NCI-H774 (cell line): Measurements from ENCODE around the gene RPL13.
"Not testable (repeated sequence)": the region's sequence is repeated elsewhere in the genome, so short reads cannot be mapped to it uniquely, and the experiment has no call there.

Experiments used
- DNase-seq: peaks from one replicate; lab custom pipeline; 2025; lab: John Stamatoyannopoulos, UW

RPL13 gene

GRCh38 chr16:89563639-89564392, 3.3 kb downstream of the RPL13 start:
- no peak for DNase-seq

DNA sequence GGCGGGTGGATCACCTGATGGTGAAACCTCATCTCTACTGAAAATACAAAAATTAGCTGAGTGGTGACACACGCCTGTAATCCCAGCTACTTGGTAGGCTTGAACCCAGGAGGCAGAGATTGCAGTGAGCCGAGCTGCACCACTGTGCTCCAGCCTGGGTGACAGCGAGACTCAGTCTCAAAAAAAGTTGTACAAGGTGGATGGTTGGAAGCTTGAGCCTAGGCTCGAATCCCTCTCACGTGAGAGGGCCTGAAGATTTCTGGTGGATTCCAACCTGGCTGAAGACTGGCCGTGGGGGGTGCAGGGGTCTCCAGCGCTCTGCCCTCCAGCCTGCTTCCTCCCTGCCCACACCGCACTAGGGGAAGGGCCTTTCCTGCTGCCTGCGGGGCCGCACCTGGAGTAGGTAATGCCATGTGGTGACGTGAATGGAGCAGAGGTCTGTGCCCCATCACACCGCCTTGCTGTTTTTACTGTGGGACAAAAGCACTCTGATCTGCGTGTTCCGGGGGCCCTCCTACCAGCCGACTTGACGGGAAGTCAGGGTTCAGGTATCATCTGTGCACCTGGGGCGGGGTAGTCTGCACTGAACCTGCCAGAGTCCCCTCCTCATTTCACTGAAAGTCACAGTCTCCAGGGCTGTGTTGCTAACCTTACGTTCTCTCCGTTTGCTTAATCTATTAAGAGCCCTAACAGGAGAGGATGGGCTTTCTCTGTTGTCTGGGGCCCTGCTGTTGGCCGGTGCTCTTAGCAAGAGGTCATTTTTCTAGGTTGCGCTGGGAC, 4.2 kb downstream of the RPL13 start:
- no peak for DNase-seq

GRCh38 chr16:89565256-89565505, 4.7 kb downstream of the RPL13 start:
- DNase-seq: no peak

DNA sequence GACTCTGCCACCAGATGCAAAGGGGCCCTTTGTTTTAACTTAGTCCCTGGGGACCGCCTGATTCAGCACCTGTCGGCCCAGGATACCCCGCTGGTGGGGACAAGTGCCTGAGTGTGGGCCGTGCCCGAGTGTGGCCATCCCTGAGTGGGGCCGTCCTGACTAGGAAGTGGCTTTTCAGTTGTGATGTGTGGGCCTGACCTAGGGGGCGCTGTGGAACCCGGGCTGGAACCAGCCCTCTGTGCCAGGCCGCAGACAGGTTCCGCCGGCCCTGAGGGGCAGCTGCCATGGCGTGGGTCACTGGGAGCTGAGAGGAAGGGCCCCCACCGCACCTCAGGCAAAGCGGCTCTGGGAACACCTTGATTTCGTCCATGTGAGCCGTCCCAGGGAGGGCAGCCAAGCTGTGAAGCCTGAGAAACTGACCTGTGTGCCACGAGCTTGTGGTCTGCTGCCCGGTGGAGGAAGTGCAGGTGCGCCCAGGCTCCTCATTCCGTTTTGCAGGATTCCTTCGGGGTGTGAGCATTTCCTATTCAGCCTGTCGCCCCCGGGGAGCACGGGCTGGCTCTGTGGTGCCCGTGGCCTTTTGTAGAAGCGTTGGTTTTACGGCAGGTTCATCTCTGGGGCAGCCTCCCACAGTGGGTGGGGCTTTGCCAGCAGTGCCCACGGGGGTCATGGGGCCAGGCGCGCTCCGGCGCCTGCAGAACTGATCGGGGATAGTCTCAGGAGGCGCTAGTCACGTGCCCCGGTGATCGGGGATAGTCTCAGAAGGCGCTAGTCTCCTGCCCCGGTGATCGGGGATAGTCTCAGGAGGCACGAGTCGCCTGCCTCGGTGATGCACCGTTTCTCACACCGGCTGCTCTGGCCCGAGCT, 5.3 kb downstream of the RPL13 start:
- DNase-seq: no peak

- no peak for DNase-seq
Observed at GRCh38 chr16:89567656-89568594, 7.4 kb downstream of the RPL13 start.

GRCh38 chr16:89569506-89570341, 9.2 kb downstream of the RPL13 start:
- DNase-seq: no peak

GRCh38 chr16:89570342-89570923, 10.0 kb downstream of the RPL13 start:
- no peak for DNase-seq

DNA sequence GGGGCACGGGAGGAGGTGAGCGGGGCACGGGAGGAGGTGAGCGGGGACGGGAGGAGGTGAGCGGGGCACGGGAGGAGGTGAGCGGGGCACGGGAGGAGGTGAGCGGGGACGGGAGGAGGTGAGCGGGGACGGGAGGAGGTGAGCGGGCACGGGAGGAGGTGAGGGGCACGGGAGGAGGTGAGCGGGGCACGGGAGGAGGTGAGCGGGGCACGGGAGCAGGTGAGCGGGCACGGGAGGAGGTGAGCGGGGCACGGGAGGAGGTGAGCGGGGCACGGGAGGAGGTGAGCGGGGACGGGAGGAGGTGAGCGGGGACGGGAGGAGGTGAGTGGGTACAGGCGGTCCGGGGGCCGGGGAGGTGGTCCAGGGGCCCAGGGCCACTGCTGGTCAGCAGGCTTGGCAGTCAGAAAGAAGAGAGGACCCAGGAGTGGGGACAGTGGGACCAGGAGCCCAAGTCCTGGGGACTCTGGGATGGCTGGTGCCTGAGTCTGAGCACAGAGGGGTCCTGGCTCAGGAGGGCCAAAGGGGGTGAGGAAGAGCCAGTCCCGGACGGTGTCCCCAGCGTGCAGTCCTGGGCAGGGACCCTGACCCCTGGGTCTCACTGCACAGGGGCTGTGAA, 10.6 kb downstream of the RPL13 start:
- DNase-seq: not testable (repeated sequence)

DNA sequence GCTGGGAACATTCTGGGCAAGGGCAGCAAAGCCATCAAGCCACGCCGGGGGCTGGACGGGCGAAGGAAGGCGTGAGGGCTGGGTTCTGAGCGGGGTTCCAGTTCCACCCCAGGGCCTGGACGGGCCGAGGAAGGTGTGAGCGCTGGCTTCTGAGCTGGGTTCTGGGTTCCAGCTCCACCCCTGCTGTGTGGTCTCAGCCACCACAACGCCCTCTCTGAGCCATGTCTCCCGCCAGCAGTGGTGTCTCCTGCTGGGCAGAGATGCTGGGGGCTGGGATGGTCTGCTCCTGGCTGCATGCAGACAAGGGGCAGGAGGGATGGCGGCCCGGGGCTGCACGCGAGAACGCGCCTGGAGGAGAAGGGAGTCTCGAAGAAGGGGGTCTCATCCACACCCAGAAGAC, 11.2 kb downstream of the RPL13 start:
- no peak for DNase-seq

DNA sequence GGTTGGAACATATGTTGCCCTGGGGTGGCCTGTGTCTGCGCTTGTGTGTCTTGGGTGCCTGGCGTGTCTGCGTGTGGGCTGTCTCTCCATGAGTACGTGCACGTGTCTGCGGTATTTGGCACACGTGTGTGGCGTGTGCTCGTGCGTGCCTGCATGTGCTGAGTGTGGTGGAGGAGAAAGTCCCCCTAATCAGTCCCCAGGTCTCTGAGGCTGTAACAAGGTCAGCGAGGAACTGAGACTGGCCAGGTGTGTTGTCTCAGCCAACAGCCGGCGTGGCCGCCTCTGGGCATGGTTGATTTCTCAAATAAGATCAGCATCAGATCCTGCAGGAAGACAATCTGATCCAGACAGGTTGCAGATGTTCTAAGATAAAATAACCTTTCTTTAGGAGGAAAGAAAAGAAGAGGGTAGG, 11.6 kb downstream of the RPL13 start:
- no peak for DNase-seq

- DNase-seq: no peak
Observed at GRCh38 chr16:89572485-89573205, 12.2 kb downstream of the RPL13 start.

- no peak for DNase-seq
Observed at GRCh38 chr16:89573826-89574680, 13.6 kb downstream of the RPL13 start.

GRCh38 chr16:89574681-89575246, 14.3 kb downstream of the RPL13 start:
- DNase-seq: no peak

DNA sequence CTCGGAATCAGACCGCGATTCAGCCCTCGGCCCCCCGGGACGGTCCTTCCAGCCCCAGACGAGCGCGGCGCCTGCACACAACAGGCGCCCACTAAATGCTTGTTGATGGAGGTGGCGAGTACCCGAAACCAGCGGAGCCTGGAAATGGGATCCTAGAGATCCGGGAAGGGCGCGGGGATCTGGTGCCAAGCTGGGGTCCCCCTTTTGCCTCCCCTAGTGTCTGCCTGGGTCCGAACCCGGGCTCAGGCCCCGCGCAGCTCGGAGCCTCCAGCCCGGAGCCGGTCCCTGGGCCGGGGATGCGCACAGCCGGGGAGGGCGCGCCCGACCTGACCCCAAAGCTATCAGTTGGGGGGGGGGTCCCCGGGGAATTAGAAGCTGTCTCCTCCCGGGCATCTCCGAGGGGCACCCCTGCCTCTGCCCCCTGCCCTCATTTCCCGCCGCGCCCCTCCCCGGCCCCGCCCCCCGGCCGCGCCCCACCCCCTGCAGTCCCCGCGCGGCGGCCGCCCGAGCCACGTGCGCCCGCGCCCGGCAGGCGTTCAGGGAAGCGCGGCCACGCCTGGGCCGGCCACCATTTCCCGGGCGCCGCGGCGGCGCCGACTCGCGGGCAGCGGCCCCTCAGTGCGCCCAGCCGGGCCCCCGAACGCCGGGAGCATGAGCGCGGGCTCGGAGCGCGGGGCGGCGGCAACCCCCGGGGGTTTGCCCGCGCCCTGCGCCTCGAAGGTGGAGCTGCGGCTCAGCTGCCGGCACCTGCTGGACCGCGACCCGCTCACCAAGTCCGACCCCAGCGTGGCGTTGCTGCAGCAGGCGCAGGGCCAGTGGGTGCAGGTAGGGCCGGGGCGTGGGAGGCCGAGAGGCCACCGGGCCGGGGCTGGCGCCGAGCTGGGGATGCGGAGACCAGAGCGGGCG, 15.0 kb downstream of the RPL13 start, which contains the start of gene CPNE7:
CPNE7 (plus strand) TSS at position 512 of the 906 bp plus-strand sequence; CDS start at position 652, 140 bp downstream.
- no peak for DNase-seq

DNA sequence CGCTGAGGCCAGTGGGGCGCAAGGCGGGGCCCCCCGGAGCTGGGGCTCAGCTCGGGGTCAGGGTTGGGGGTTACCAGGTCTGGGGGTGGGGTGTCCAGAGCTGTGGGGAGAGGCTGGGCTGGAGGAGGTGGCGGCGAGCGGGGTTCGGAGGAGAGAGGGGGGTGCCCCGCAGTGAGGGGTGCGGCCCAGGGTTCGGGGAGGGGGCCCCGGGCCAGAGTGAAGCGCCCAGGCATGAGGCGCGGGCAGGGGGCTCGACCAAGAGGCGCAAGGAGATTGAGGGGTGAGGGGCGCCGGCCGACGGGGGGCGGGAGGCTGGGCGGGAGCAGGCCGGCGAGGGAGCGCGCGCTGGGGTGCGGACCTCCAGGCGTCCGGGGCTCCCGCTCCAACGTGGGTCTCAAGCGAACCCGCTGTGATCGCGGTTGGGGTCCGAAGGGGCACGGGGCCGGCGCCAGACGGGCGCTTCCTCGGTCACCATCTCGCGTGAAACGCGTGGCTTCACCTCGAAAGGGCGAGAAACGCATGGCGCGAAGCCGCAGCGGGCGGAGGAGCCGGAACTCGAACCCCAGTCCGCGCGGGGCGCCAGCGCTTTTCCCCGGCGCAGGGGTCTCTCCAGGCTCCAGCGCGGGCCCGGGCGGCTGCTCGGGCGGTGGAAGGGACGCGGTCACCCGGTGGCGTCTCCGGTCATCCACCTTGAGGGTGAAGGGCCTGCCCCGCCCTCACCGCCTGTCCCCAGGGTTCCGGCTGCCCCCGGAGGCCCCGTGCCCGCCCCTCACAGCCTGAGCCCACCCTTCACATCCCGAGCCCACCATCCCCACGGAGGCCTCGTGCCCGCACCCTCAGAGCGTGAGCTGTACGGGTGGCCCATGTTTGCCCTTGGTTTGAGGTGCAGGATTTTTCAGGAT, 15.9 kb downstream of the RPL13 start:
- DNase-seq: no peak
